GM12873 (cell line): Measurements from ENCODE around the gene COL18A1.

ENCODE experiments used
- CTCF ChIP-seq: IDR thresholded peaks from 2 replicates; pipeline ENCODE4 v1.5.1; 2012; ENCODE audit warnings: low read depth, mild to moderate bottlenecking, moderate library complexity, low read length, control low read depth; ENCODE audit not compliant: insufficient read depth; ENCODE audit errors: missing control alignments

COL18A1 gene

GRCh38 chr21:45431781-45432572 lies 27.0 kb downstream of the COL18A1 start:
- TF ChIP-seq CTCF = no peak

- no peak for TF ChIP-seq CTCF
Observed at GRCh38 chr21:45432575-45433255, 27.8 kb downstream of the COL18A1 start.

- no peak for TF ChIP-seq CTCF
Observed at GRCh38 chr21:45433301-45433700, 28.3 kb downstream of the COL18A1 start.

GRCh38 chr21:45433911-45434644 lies 29.1 kb downstream of the COL18A1 start:
- TF ChIP-seq CTCF = no peak

GRCh38 chr21:45434645-45435217 lies 29.8 kb downstream of the COL18A1 start:
- no peak for TF ChIP-seq CTCF

- no peak for TF ChIP-seq CTCF
Observed at GRCh38 chr21:45435405-45435981, 30.5 kb downstream of the COL18A1 start.
